UCSD-AML1 (cell line): ENCODE measurements around the gene STX2.
"Not testable (repeated sequence)": the region's sequence is repeated elsewhere in the genome, so short reads cannot be mapped to it uniquely, and the experiment has no call there.

Source experiments
- DNase-seq: peaks from one replicate; lab custom pipeline; 2025; ENCODE audit not compliant: unreplicated experiment; lab: John Stamatoyannopoulos, UW

The STX2 gene

GRCh38 chr12:130803702-130804101 is 35.3 kb downstream of the STX2 start:
- DNase-seq, result no peak

GRCh38 chr12:130800312-130800711 is 38.7 kb downstream of the STX2 start:
- no peak for DNase-seq

GRCh38 chr12:130799051-130799450 is 40.0 kb downstream of the STX2 start:
- DNase-seq, result no peak

GRCh38 chr12:130796985-130797686 is 41.9 kb downstream of the STX2 start:
- DNase-seq, result no peak

GRCh38 chr12:130795906-130796305 is 43.1 kb downstream of the STX2 start:
- DNase-seq, result no peak

GRCh38 chr12:130793554-130793849 is 45.5 kb downstream of the STX2 start:
- no peak for DNase-seq

GRCh38 chr12:130792821-130793553 is 46.1 kb downstream of the STX2 start:
- DNase-seq, result no peak

- DNase-seq, result no peak
Observed at GRCh38 chr12:130791629-130792028, 47.4 kb downstream of the STX2 start.

GRCh38 chr12:130788515-130788914 is 50.5 kb downstream of the STX2 start:
- DNase-seq, result no peak

GRCh38 chr12:130787445-130788410 is 51.3 kb downstream of the STX2 start:
- no peak for DNase-seq

- no peak for DNase-seq
Observed at GRCh38 chr12:130787041-130787440, 52.0 kb downstream of the STX2 start.

GRCh38 chr12:130783110-130783715 is 55.8 kb downstream of the STX2 start:
- no peak for DNase-seq

GRCh38 chr12:130782245-130782644 is 56.8 kb downstream of the STX2 start:
- not testable (repeated sequence) for DNase-seq

- no peak for DNase-seq
Observed at GRCh38 chr12:130780880-130781575, 58.0 kb downstream of the STX2 start.

- DNase-seq, result no peak
Observed at GRCh38 chr12:130780325-130780724, 58.7 kb downstream of the STX2 start.

- no peak for DNase-seq
Observed at GRCh38 chr12:130778776-130779175, 60.3 kb downstream of the STX2 start.

- DNase-seq, result no peak
Observed at GRCh38 chr12:130776857-130777339, 62.2 kb downstream of the STX2 start.

- peak; percentile 42 for DNase-seq
Observed at GRCh38 chr12:130775953-130776856, 62.8 kb downstream of the STX2 start.

- DNase-seq, result no peak
Observed at GRCh38 chr12:130770413-130771028, 68.5 kb downstream of the STX2 start.
